ENCODE data around the gene GAS7.

DNA sequence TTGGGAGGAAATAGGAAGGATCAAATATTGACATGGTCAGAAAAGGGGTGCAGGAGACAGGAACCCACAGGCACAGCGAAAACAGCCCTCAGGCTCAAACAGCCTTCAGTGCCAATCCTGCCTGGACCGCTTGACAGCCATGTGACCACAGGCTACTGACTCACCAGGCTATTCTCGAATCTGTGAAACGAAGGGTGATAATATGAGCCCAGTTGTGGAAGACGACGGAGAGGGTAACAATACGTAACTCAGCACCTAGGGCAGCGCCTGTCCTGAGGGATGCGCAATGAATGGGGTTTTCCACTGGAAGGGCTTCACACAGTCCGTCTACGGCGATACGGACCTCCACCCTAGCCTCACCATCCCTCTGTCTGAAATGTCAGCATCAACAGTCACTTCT lies 176.0 kb downstream of the GAS7 start:
- TF ChIP-seq, protein P1, sequence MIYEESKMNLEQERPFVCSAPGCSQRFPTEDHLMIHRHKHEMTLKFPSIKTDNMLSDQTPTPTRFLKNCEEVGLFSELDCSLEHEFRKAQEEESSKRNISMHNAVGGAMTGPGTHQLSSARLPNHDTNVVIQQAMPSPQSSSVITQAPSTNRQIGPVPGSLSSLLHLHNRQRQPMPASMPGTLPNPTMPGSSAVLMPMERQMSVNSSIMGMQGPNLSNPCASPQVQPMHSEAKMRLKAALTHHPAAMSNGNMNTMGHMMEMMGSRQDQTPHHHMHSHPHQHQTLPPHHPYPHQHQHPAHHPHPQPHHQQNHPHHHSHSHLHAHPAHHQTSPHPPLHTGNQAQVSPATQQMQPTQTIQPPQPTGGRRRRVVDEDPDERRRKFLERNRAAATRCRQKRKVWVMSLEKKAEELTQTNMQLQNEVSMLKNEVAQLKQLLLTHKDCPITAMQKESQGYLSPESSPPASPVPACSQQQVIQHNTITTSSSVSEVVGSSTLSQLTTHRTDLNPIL (CRISPR knock-in tag; IDR thresholded peaks at IDR 0.05; ENCODE audit: low read depth): no peak
- TF ChIP-seq, protein P2, sequence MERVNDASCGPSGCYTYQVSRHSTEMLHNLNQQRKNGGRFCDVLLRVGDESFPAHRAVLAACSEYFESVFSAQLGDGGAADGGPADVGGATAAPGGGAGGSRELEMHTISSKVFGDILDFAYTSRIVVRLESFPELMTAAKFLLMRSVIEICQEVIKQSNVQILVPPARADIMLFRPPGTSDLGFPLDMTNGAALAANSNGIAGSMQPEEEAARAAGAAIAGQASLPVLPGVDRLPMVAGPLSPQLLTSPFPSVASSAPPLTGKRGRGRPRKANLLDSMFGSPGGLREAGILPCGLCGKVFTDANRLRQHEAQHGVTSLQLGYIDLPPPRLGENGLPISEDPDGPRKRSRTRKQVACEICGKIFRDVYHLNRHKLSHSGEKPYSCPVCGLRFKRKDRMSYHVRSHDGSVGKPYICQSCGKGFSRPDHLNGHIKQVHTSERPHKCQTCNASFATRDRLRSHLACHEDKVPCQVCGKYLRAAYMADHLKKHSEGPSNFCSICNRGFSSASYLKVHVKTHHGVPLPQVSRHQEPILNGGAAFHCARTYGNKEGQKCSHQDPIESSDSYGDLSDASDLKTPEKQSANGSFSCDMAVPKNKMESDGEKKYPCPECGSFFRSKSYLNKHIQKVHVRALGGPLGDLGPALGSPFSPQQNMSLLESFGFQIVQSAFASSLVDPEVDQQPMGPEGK (CRISPR knock-in tag; IDR thresholded peaks at IDR 0.05; ENCODE audit: borderline replicate concordance): no peak
- TF ChIP-seq TSHZ2 (CRISPR knock-in tag; IDR thresholded peaks at IDR 0.05) (no peak), ZNF70 (CRISPR knock-in tag; IDR thresholded peaks at IDR 0.05) (no peak)
